Gastroesophageal sphincter (tissue), 3 donors: ENCODE results near the gene OSTN.

ENCODE experiments used
- POLR2AphosphoS5 ChIP-seq: sonication (generic); formaldehyde crosslinking; IDR thresholded peaks from one replicate; pipeline ENCODE4 v1.6.1; 2017; ENCODE audit warnings: antibody characterized with exemption
- TF ChIP-seq, protein P1 (sequence below), 4 experiments: fragments of 200-600 bp in 2 of 4; fragments of 450-650 bp in 2 of 4; sonication (generic) in 1 of 4; IDR thresholded peaks; one replicate each; pipeline ENCODE4 v1.5.1; 2017 to 2019; ENCODE audit warnings: antibody characterized with exemption in 4 of 4, mild to moderate bottlenecking in 2 of 4, moderate library complexity in 2 of 4

GRCh38 chr3:191170097-191170496 lies 28.9 kb upstream of the OSTN start:
- TF ChIP-seq POLR2AphosphoS5 = no peak
- TF ChIP-seq, protein P1, sequence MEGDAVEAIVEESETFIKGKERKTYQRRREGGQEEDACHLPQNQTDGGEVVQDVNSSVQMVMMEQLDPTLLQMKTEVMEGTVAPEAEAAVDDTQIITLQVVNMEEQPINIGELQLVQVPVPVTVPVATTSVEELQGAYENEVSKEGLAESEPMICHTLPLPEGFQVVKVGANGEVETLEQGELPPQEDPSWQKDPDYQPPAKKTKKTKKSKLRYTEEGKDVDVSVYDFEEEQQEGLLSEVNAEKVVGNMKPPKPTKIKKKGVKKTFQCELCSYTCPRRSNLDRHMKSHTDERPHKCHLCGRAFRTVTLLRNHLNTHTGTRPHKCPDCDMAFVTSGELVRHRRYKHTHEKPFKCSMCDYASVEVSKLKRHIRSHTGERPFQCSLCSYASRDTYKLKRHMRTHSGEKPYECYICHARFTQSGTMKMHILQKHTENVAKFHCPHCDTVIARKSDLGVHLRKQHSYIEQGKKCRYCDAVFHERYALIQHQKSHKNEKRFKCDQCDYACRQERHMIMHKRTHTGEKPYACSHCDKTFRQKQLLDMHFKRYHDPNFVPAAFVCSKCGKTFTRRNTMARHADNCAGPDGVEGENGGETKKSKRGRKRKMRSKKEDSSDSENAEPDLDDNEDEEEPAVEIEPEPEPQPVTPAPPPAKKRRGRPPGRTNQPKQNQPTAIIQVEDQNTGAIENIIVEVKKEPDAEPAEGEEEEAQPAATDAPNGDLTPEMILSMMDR (IDR thresholded peaks at IDR 0.05) = no peak
